Type B pancreatic cell (in vitro differentiated cells): ENCODE measurements around the gene MARK1. TPM values are rescaled to one million over a fixed set of nuclear protein-coding genes. Genes with fewer than 3 reads are reported as not detected.

Experiments
- DNase-seq: peaks from one replicate; pipeline ENCODE4 v3.0.0; 2021; ENCODE audit warnings: mixed read lengths; ENCODE audit not compliant: unreplicated experiment; ENCODE audit errors: extremely low spot score
- H3K27ac Mint-ChIP-seq: 2 replicates; pipeline ENCODE4 v1.8.0; 2021; ENCODE audit warnings: mild to moderate bottlenecking, mixed read lengths
- H3K27me3 Mint-ChIP-seq: 2 replicates; pipeline ENCODE4 v1.8.0; 2021; ENCODE audit warnings: mixed read lengths
- H3K36me3 Mint-ChIP-seq: 2 replicates; pipeline ENCODE4 v1.8.0; 2021; ENCODE audit warnings: mixed read lengths
- H3K4me1 Mint-ChIP-seq: one replicate; pipeline ENCODE4 v1.8.0; 2021; ENCODE audit warnings: mixed read lengths; ENCODE audit not compliant: unreplicated experiment
- H3K4me3 Mint-ChIP-seq: 2 replicates; pipeline ENCODE4 v1.8.0; 2021; ENCODE audit warnings: mild to moderate bottlenecking, mixed read lengths
- H3K9me3 Mint-ChIP-seq: 2 replicates; pipeline ENCODE4 v1.8.0; 2021; ENCODE audit warnings: mixed read lengths
- total RNA-seq: library from RNA; stranded (reverse); gene quantifications from 2 replicates; pipeline ENCODE4 v1.2.1, GENCODE V29; 2021; ENCODE audit warnings: low replicate concordance
- TF ChIP-seq, protein P1 (sequence below): fragments of 200-600 bp; sonication (generic); conservative IDR thresholded peaks from 2 replicates; pipeline ENCODE4 v1.5.0; 2021; ENCODE audit warnings: antibody characterized with exemption, mild to moderate bottlenecking

Gene MARK1
- total RNA-seq, 1 donor from 2014 or later: 14.3 TPM

DNA sequence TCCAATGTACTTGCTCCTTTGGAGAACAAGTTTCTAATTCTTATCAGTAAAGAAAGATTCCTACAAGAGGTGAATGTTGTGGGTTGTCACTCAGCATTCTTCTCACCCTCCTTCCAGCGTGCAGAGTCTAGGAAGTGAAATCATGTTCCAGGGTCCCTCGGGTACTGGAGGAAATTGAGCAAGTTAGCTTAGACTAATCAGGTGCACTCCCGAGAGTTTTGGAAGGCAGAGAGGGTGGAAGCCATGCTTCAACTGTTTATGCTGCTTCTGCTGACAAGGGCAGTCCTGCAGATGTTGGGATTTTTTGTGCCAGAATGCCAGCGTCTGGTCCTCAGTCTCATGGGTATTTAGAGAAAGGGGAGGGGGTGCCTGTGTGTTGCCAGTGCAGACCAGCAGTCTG is 157.0 kb downstream of the MARK1 start:
- TF ChIP-seq, protein P1, sequence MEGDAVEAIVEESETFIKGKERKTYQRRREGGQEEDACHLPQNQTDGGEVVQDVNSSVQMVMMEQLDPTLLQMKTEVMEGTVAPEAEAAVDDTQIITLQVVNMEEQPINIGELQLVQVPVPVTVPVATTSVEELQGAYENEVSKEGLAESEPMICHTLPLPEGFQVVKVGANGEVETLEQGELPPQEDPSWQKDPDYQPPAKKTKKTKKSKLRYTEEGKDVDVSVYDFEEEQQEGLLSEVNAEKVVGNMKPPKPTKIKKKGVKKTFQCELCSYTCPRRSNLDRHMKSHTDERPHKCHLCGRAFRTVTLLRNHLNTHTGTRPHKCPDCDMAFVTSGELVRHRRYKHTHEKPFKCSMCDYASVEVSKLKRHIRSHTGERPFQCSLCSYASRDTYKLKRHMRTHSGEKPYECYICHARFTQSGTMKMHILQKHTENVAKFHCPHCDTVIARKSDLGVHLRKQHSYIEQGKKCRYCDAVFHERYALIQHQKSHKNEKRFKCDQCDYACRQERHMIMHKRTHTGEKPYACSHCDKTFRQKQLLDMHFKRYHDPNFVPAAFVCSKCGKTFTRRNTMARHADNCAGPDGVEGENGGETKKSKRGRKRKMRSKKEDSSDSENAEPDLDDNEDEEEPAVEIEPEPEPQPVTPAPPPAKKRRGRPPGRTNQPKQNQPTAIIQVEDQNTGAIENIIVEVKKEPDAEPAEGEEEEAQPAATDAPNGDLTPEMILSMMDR: no peak
- peaks cover 3% of the 10 kb centered on the region for H3K27me3 Mint-ChIP-seq
- H3K27ac Mint-ChIP-seq: no peak overlapping the region
- no peak for DNase-seq
- no peaks in the 10 kb centered on the region for H3K9me3 Mint-ChIP-seq
- no peaks in the 10 kb centered on the region for H3K36me3 Mint-ChIP-seq
- H3K4me3 Mint-ChIP-seq: no peak overlapping the region
- peaks cover 3% of the 10 kb centered on the region for H3K4me1 Mint-ChIP-seq

DNA sequence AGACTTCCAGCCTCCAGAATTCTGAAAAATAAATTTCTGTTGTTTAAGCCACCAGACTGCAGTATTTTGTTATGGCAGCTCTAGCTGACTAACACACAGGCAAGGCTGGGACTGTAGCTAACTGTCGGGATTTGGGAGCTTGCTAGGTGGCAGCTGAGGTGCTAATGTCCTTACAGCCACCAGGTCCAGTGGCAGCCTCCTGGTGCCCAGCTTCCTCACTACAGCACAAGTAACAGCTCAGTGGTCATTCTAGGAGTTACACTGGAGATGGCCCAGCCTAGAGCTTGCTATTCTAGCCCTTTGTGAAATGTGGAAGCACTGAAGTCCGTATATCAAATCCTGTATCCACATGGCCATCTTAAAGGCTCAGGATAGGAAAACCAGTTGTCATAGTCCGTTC is 157.9 kb downstream of the MARK1 start:
- no peak for DNase-seq
- TF ChIP-seq, protein P1: peak; percentile 23
- Mint-ChIP-seq H3K4me3 (no peak overlapping the region), H3K9me3 (no peaks in the 10 kb centered on the region), H3K27ac (no peak overlapping the region), H3K36me3 (no peaks in the 10 kb centered on the region), H3K27me3 (peaks cover 6% of the 10 kb centered on the region), H3K4me1 (peaks cover 4% of the 10 kb centered on the region)

DNA sequence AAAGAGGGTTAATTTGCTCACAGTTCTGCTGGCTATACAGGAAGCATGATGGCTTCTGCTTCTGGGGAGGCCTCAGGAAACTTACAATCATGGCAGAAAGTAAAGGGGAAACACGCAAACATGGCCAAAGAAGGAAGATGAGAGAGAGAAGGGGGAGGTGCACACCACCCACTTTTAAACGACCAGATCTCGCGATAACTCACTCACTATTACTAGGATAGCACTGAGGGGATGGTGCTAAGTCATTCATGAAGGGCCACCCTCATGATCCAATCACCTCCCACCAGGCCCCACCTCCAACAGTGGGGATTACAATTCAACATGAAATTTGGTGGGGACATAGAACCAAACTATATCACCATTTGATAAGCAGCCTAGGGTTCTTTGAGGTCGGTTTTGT is 159.9 kb downstream of the MARK1 start:
- H3K4me3 Mint-ChIP-seq: no peak overlapping the region
- H3K27ac Mint-ChIP-seq: no peak overlapping the region
- peaks cover 25% of the 10 kb centered on the region for H3K27me3 Mint-ChIP-seq
- no peak for DNase-seq
- TF ChIP-seq, protein P1: no peak
- H3K4me1 Mint-ChIP-seq: peaks cover 9% of the 10 kb centered on the region
- no peaks in the 10 kb centered on the region for H3K9me3 Mint-ChIP-seq
- no peaks in the 10 kb centered on the region for H3K36me3 Mint-ChIP-seq

DNA sequence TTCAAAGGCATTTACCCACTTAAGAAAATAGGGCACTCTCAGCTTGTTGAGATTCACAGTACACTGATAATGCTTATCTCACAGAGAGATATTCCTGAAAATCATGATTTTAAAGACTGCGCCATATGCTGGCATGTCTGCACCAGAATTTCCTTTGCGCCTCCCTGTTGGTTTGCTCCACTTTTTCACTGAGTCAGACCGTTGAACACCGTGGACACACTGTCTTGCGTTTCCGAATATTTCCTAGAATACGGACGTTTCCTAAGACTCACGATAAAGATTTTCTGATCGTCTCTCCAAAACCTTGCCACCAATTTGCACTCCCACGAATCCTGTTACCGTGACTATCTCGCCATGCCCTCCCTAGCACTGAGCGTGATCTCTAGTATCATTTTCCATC is 161.7 kb downstream of the MARK1 start:
- no peaks in the 10 kb centered on the region for H3K9me3 Mint-ChIP-seq

DNA sequence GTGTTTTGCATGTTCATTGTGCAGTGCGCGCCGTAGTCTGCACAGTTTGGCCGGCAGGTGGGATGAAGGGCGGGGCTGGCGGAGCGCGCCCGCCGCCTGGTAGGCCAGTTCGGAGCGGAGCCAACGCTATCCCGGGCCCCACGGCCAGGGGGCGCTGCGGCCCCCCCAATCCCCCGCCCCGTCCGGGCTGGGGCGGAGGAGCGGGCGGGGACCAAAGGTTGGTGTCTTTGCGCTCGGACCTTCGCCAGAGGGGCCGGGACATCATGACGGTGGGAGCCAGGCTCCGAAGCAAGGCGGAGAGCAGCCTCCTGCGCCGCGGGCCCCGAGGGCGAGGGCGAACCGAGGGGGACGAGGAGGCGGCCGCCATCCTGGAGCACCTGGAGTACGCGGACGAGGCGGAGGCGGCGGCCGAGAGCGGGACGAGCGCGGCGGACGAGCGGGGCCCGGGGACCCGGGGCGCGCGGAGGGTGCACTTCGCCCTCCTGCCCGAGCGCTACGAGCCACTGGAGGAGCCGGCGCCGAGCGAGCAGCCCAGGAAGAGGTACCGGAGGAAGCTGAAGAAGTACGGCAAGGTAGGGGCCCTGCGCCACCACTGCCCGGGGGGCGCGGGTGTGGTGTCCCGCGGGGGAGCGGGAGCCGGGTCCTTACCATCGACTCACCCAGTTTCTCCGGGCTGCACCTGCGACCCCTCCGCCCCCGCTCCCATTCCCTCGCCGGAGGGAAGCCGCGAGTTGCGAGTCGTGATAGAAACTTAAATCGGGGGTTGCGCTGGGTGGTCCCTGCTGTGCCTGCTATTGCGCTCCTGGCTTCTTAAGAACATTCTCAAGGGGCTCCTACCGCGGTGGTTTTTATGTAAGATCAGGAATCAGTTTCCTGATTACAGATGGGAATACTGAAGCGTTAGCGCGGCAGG is 162.5 kb downstream of the MARK1 start, which contains the start of gene C1orf115:
Gene C1orf115, plus strand, starts transcription at position 224 of the 913 bp plus-strand sequence. Its CDS starts 40 bp downstream, at position 264.
- TF ChIP-seq, protein P1: peak; percentile 100
- H3K4me3 Mint-ChIP-seq: peak within 1 kb of the TSS; percentile 91
- peak within 1 kb of the TSS; percentile 42 for H3K27ac Mint-ChIP-seq
- H3K9me3 Mint-ChIP-seq: no peaks in the 10 kb centered on the region
- H3K27me3 Mint-ChIP-seq: peaks cover 33% of the 10 kb centered on the region
- peaks cover 9% of the 10 kb centered on the region for H3K4me1 Mint-ChIP-seq
- DNase-seq: peak; percentile 89
- H3K36me3 Mint-ChIP-seq: no peaks in the 10 kb centered on the region

More for the DNA sequence above, 161.7 kb downstream of the MARK1 start:
- Mint-ChIP-seq H3K36me3 (no peaks in the 10 kb centered on the region), H3K27ac (no peak overlapping the region), H3K4me3 (peak overlapping the region; percentile 91), H3K27me3 (peaks cover 33% of the 10 kb centered on the region), H3K4me1 (peaks cover 9% of the 10 kb centered on the region)
- no peak for DNase-seq
- TF ChIP-seq, protein P1: no peak
